T-helper 2 cell treated with Interferon-gamma antibody and Interleukin-4, amounts not matched to agents 5 μg/mL and 100 μg/mL, for 36 hours (primary cell): ENCODE data around the gene DCTN4.

Experiments used
- DNase-seq: peaks from one replicate; pipeline ENCODE4 v3.0.0; 2021; ENCODE audit warnings: low spot score
- H3K27ac Mint-ChIP-seq: one replicate; pipeline ENCODE4 v1.8.0; 2021; ENCODE audit warnings: mild to moderate bottlenecking, mixed read lengths
- H3K27me3 Mint-ChIP-seq: one replicate; pipeline ENCODE4 v1.8.0; 2021; ENCODE audit warnings: low read depth, mixed read lengths
- H3K36me3 Mint-ChIP-seq: one replicate; pipeline ENCODE4 v1.8.0; 2021; ENCODE audit warnings: low read depth, mixed read lengths
- H3K4me1 Mint-ChIP-seq: one replicate; pipeline ENCODE4 v1.8.0; 2021; ENCODE audit warnings: low read depth, mixed read lengths
- H3K4me3 Mint-ChIP-seq: one replicate; pipeline ENCODE4 v1.8.0; 2022; ENCODE audit warnings: mild to moderate bottlenecking, moderate library complexity, mixed read lengths
- H3K9me3 Mint-ChIP-seq: one replicate; pipeline ENCODE4 v1.8.0; 2021; ENCODE audit warnings: mixed read lengths

Gene DCTN4

DNA sequence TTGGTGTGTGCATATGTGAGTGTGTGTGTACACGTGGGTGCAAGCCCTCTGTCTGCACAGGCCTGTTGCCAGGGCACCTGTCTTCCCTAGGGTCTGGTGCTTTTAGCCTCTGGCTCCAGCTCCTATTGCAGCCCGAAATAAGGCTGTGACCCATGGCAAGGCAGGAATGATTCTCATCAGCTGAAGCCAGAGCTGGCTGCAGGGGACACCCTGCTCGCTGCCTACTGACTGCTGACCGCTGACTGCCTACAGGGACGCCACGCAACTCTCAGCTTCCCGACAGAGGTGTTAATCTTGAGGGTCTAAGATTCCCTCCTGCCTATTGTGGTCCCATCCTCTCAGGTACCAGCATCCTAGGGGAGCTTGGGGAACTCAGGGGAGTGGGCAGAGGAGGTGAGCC, 97.7 kb downstream of the DCTN4 start, which contains the start of gene MYOZ3:
MYOZ3 (plus strand) TSS at position 166 of the 400 bp plus-strand sequence. CDS start 1,691 bp downstream, outside the sequence.
- peaks cover 9% of the 10 kb centered on the region for H3K27me3 Mint-ChIP-seq
- H3K27ac Mint-ChIP-seq = no peak within 1 kb of the TSS
- H3K4me1 Mint-ChIP-seq = peaks cover 4% of the 10 kb centered on the region
- no peak within 1 kb of the TSS for H3K4me3 Mint-ChIP-seq
- H3K36me3 Mint-ChIP-seq = no peaks in the 10 kb centered on the region
- no peak for DNase-seq
- H3K9me3 Mint-ChIP-seq = no peaks in the 10 kb centered on the region

DNA sequence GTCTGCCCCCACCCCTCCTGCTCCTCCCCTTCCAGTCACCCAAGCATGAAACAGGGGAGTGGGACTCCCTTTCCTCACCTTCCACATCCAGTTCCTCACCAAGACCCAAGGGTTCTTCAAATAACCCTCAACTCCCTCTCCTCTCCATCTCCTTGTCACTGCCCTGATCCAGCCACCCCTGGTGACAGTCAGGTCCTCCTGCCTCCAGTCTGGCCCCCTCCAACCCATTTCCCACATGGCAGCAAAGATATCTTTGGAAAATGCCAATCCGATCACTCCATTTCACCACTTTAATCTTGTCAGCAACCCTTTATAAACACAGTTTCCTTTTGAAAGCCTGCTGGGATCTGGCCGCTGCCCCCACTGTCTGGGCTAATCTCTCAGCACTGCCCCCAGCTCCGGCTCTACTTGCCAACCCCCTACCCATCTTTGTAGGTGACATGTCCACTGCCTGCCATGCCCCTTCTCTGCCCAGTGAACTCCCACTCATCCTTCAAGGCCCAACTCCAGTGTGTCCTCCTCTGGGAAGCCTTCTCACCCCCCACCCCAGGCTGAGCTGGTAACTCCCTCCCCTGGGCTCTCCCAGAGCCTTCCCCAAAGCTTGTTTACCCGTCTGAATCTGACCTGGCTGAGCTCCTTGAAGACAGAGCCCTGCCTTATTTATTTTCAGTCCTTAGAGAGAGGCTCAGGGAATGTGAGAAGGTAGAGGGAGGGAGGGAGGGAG, 98.5 kb downstream of the DCTN4 start:
- H3K27me3 Mint-ChIP-seq = peaks cover 12% of the 10 kb centered on the region
- H3K27ac Mint-ChIP-seq = no peak overlapping the region
- H3K36me3 Mint-ChIP-seq = no peaks in the 10 kb centered on the region
- peaks cover 6% of the 10 kb centered on the region for H3K4me1 Mint-ChIP-seq
- no peak for DNase-seq
- H3K9me3 Mint-ChIP-seq = no peaks in the 10 kb centered on the region
- H3K4me3 Mint-ChIP-seq = no peak overlapping the region

DNA sequence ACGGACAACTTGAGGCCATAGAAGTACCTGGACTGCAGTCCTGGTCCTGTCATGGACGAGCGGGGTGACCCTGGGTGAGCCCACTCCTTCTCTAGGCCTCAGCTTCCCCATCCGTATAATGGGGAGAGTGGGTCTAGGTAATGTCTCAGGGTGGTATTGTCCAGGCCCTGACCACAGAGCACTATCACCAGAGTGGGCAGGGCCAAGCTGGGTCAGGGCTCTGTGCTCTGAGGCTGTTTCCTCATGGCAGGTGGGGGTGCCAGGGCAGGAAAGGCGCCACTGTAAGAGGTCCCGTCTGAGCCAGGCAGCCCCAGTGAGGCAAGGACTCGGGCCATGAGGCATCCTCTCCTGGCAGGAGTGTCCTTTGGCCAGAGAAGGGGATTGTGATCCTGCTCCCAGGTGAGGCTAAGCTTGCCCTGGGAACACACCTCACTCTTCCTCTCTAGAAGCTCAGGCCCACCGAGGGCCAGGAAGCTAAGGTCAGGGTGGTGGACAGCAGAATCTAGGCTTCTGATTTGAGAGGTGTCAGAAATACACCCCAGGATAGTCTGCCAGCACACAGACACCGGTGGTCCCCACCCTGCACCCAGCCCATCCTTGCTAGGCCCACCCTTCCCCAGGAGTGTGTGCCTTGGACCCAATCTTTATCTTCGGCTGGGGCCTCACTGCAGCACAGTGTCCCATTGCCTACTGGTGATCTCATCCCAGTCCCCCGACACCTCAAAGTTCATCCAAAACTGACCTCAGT, 99.3 kb downstream of the DCTN4 start:
- H3K4me1 Mint-ChIP-seq = peaks cover 6% of the 10 kb centered on the region
- DNase-seq = no peak
- H3K27me3 Mint-ChIP-seq = peaks cover 11% of the 10 kb centered on the region
- no peaks in the 10 kb centered on the region for H3K36me3 Mint-ChIP-seq
- no peak overlapping the region for H3K27ac Mint-ChIP-seq
- no peaks in the 10 kb centered on the region for H3K9me3 Mint-ChIP-seq
- H3K4me3 Mint-ChIP-seq = no peak overlapping the region

DNA sequence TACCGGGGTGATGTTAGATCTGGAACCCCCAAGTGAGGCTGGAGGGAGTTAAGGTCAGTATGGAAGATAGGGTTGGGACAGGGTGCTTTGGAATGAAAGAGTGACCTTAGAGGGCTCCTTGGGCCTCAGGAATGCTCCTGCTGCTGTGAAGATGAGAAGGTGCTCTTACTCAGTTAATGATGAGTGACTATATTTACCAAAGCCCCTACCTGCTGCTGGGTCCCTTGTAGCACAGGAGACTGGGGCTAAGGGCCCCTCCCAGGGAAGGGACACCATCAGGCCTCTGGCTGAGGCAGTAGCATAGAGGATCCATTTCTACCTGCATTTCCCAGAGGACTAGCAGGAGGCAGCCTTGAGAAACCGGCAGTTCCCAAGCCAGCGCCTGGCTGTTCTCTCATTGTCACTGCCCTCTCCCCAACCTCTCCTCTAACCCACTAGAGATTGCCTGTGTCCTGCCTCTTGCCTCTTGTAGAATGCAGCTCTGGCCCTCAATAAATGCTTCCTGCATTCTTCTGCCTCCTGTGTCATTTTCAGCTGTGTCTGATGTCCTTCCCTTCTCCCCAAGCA, 100.0 kb downstream of the DCTN4 start:
- no peak overlapping the region for H3K4me3 Mint-ChIP-seq
- peaks cover 6% of the 10 kb centered on the region for H3K4me1 Mint-ChIP-seq
- H3K9me3 Mint-ChIP-seq = no peaks in the 10 kb centered on the region
- no peaks in the 10 kb centered on the region for H3K36me3 Mint-ChIP-seq
- peaks cover 12% of the 10 kb centered on the region for H3K27me3 Mint-ChIP-seq
- DNase-seq = no peak
- H3K27ac Mint-ChIP-seq = no peak overlapping the region
